A673 (cell line): Measurements from ENCODE around the gene GNG4.

Experiments
- CTCF ChIP-seq: fragments of 300-800, 200-600 bp; sonication (generic); conservative IDR thresholded peaks from 2 replicates; pipeline ENCODE4 v1.5.1; 2017; ENCODE audit warnings: low read depth, mild to moderate bottlenecking, antibody characterized with exemption, low read length, moderate library complexity, mixed read lengths
- EZH2 ChIP-seq: fragments of 200-600 bp; sonication (generic); IDR thresholded peaks from 2 replicates; pipeline ENCODE4 v1.6.1; 2017; ENCODE audit warnings: borderline replicate concordance, low read depth, mild to moderate bottlenecking, mixed read lengths, antibody characterized with exemption, low read length; ENCODE audit not compliant: poor library complexity, severe bottlenecking

- TF ChIP-seq CTCF (no peak), EZH2 (no peak)
Measured at GRCh38 chr1:235631816-235632215, 17.8 kb downstream of the GNG4 start.
